Spleen (tissue), 7 donors: ENCODE measurements around the gene MYBPC1.

Source experiments
- POLR2A ChIP-seq, 3 donors: fragments of 450-650 bp; IDR thresholded peaks; one replicate each; pipeline ENCODE4 v1.5.1; 2017; ENCODE audit warnings: antibody characterized with exemption in 3 of 3, mild to moderate bottlenecking in 1 of 3
- POLR2AphosphoS5 ChIP-seq, 3 donors: sonication (generic); formaldehyde crosslinking; IDR thresholded peaks; one replicate each; pipeline ENCODE4 v1.5.1; 2017; ENCODE audit warnings: antibody characterized with exemption in 3 of 3
- TF ChIP-seq, protein P1 (sequence below), 11 experiments: fragments of 200-600 bp in 7 of 11; fragments of 450-650 bp in 4 of 11; sonication (generic) in 4 of 11; IDR thresholded peaks in 8 of 11; conservative IDR thresholded peaks in 3 of 11; 1 replicate in 7 of 11; 2 replicates in 4 of 11; pipeline versions ENCODE4 v1.4.0 to v1.8.0; 2016 to 2021; ENCODE audit warnings: antibody characterized with exemption in 11 of 11, inconsistent platforms in 4 of 11, mild to moderate bottlenecking in 1 of 11
- donor health status: DM: no; HTN: no; CAD: no; lungs with moderate emphysema.
- donor health status: DM: no; HTN: no; CAD: no.
- donor health status: DM: no; HTN: no; CAD: no.

DNA sequence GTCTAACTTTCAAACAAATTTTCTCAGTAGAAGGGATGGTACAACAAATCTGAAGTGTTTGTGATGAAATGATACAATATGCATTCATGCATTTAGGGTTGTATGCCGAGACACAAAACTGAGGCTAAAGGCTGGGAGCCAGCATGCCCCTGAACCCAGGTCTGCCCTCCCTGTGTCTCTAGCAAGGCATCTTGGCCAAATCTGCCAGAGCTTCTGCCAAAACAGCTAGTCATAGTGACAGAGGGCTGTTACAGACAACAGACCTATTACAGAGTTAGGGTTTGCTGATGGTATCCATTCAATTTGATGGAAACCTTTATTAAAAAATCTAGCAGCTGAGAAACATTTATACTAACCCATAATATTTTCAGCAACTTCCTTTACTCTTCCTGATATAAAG, 91.4 kb downstream of the MYBPC1 start:
- TF ChIP-seq, protein P1, sequence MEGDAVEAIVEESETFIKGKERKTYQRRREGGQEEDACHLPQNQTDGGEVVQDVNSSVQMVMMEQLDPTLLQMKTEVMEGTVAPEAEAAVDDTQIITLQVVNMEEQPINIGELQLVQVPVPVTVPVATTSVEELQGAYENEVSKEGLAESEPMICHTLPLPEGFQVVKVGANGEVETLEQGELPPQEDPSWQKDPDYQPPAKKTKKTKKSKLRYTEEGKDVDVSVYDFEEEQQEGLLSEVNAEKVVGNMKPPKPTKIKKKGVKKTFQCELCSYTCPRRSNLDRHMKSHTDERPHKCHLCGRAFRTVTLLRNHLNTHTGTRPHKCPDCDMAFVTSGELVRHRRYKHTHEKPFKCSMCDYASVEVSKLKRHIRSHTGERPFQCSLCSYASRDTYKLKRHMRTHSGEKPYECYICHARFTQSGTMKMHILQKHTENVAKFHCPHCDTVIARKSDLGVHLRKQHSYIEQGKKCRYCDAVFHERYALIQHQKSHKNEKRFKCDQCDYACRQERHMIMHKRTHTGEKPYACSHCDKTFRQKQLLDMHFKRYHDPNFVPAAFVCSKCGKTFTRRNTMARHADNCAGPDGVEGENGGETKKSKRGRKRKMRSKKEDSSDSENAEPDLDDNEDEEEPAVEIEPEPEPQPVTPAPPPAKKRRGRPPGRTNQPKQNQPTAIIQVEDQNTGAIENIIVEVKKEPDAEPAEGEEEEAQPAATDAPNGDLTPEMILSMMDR (IDR thresholded peaks at IDR 0.05 in 8 of 11, conservative IDR thresholded peaks at IDR 0.05 in 3 of 11) = no peak
- no peak for TF ChIP-seq POLR2A (IDR thresholded peaks at IDR 0.05)
- no peak for TF ChIP-seq POLR2AphosphoS5 (IDR thresholded peaks at IDR 0.05)
